Medulla oblongata (tissue), 1 donor: ENCODE measurements around the gene CACNA1C.

Experiments
- DNase-seq: peaks from one replicate; pipeline ENCODE4 v3.0.0-alpha.2; 2015; ENCODE audit errors: extremely low spot score

CACNA1C gene

DNA sequence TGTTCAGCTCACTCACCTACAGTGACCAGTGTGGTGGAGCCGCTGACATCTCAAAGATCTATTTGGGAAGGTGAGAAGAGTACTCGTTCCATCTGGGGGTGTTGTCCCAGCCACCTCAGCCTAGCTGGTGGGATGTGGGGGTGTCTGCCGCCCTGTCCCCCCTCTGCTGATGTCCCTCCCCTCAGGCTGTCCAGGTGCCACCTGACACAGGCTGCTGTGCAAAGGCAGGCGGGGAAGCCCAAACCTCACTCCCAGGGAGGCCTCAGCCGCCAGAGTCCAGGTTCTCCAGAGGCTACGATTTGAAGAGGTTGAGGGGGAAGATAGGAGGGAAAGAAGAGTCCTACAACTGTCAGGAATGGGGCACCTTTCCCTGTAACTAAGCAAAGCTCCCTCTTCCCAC lies 690.7 kb downstream of the CACNA1C start:
- DNase-seq, result no peak

DNA sequence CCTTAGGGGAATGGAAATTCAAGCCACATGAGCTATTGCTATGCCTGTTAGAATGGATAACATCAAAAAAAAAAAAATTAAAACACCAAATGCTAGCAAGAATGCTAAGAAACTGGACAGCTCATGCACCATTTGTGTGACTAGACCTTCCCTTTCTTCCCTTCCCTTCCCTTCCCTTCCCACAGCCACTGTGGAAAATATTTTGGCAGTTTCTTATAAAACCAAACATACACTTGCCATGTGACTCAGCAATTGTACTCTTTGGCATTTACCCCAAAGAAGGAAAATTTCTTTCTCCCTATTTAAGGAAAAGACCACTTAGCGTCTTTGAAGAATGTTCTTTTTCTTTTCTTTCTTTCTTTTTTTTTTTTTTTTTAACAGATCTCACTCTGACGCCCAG lies 692.9 kb downstream of the CACNA1C start:
- DNase-seq, result no peak
